ENCODE data around the gene KIF18B.

The KIF18B gene

DNA sequence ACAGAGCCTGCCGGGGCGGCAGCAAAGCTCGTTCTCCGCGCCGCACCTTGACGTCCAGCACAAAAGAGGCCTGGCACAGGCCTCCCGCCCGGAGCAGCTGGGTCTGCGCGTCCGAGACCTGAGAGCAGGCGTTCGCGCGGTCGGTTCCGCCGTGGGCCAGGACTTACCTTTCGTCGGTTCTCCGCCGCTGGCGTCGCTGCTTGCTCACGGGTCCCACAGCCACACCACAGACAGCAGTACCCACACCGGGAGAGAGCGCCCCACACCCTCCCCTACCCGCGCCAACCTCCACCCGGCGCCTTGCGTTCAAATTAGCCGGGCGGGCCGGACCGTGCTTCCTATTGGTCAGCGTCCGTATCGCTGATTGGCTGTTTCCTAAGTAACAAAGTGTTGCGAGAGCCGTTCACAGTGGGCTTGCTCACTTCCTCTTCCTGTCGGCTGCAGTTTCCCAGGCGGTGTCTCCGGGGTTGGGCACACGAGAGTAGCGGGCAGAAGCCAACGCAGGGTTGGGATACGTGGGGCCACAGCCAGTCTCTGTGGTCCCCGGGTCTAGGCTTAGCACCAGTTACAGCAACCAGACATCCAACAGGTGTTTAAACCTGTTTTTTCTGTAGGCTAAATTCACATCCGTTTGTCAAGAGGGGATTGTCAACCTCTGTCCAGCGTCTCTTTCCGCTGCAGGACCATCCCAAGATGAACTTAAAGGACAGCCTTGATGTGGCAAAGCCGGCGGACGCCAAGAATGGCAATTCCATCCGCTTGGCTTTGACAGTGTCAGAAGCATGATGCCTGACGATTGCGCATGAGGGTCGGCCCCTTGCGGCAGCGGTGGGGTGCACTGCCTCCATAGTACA lies at the start of gene KIF18B:
TSS of gene KIF18B (minus strand) at position 313 of the 854 bp plus-strand sequence. CDS start 11,429 bp downstream, outside the sequence.
- DNase-seq, result peak; percentile 93

DNA sequence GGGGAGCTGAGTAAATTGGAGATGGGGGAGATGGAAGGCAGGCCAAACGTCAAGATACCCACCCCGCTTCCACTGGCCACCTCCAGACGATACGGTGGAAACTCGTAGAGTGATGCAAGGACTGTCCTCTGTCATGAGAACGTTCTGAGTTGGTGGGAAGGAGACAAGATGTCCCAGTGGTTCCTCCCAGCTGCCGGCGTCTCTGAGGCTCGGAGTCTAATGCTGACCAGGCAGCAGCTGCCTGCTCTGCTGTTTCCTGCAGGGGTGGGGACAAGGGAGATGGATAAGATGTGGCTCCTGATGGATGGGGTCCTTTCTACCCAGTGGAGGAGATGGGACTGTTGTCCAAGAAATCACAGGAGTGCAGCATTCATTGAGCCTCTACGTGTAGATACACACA lies 48.7 kb upstream of the KIF18B start:
- no peak for DNase-seq

DNA sequence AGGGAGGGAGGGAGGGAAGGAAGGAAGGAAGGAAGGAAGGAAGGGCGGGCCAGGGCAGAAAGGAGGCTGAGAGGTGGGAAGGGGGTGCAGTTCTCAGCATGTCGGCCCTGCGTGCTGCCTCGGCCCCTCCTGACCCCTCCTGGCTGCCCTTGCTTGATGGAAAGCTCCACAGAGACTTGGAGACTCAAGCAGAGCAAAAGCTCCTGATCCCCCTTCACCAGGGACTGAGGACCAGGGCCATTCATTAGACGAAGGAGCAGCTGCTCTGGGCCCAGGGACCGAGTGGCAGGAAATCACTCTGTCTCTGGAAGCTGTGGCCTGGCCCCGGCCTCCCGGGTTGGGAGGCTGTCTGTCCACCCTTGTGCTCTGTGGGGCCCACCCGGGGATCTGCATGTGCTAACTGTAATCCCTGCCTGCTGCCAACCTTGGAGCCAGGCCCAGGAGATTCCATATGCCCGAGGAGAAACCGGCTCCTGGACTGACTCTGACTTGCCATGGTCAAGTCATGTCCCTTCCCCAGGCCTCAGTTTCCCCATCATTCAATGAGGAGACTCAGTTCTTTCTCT lies 47.9 kb upstream of the KIF18B start:
- no peak for DNase-seq

DNA sequence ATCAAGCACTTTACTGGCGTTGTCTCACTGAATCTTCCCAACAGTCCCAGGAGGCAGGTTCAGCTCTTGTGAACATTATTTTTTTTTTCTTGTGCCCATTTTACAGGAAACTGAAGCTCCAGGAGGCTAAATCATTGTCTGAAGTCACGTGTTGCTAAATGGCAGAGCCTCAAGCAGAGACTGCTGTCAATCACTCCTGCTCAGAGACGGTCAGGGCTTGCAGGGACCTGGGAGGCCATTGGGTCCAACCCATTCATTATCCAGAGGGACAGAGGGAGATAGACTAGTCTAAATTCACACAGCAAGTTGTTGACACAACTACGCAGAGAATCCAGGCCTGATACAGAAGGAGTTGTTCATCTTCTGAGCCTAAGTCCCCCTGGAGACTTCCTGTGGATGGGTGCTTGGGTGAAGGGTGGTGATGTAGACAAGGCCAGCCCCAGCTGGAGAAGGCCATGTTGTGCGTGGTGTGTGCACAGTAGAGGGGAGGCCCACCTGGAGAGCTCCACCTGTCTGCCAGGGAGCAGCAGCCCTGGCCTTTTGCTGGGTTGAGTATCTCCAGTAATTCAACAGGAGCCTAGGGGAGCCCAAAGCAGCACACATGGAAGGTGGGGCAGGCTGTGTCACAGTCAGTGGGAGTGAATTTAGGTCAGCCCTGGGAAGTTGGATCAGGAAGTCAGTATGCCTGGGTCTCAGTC lies 44.8 kb upstream of the KIF18B start:
- DNase-seq, result no peak

DNA sequence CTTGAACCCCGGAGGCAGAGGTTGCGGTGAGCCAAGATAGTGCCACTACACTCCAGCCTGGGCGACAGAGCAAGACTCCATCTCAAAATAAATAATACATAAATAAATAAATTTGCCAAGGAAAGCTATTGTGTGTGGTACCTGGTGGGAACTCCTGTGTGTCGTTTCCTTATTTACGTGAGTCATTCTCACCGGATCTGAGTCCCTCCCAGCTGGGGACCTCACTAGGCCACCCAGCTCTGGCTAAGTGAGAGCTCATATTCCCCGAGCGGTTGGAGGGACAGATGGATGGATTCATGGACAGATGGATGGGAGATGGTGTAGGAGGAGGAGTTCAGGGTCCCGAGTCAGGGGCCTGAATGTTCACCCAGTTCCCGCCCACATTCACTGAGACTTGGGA lies 43.4 kb upstream of the KIF18B start:
- DNase-seq, result no peak

DNA sequence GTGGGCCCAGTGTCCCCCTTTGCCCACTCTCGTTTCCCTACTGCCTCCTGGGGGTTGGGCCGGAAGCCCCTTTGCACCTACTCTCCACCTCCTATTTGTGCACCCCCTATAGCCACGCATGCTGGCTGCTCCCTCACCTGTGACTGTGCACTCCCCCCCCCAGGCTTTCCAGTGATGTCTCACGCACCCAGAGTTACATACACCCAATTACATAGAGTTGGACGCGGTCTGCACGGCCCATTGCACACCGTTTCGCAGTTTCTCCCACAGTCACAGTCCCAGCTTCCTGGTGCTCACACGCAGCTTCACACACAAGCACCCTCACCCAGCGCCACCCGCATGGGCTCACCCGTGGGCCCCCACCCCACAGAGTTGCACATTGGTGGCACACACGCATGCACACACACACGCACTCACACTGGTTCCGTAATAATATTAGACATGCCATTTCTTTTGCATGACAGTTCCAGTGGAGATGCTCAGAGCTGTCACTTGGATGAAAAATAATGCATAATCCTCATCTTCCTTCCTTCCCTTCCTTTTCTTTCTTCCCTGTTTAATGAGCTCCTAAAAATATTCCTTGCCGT lies 42.1 kb upstream of the KIF18B start:
- no peak for DNase-seq

DNA sequence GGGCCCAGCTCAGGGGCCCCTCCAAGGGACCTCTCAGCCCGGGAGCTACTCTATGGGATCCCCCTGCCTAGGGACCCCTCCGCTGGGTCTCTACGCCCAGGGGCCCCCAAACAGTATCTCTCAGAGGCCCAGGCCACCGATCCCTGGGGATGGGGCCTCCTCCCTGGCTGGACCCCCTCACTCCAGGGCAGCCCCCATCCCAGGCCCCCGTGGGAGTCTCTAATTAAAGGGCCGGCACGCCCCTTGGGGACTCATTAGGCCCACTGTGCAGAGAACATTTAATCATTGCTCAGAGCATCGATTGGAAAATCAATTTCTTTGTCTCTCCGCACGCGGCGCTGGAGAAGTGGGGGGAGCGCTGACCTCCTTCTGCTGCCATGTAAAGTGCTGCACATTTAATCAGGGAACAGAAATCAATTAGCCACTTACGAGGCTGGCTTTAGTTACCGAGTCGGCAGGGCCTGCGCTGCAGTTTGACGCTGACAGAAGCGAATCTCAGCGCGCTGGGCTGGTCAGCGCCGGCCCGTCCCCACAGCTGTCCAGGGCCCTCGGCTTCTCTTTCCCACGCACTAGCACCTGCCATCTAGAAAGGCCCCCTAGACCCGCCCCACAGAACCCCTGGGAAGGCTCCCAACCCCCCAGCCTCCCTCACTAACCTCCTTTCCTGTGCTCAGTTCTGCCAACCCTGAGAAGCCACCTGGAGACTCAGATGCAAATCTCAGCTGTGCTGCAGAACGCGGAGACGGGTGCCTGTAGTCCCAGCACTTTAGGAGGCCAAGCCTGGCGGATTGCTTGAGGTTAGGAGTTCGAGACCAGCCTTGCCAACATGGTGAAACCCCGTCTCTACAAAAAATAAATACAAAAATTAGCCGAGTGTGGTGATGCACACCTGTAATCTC lies 40.7 kb upstream of the KIF18B start:
- DNase-seq, result no peak

DNA sequence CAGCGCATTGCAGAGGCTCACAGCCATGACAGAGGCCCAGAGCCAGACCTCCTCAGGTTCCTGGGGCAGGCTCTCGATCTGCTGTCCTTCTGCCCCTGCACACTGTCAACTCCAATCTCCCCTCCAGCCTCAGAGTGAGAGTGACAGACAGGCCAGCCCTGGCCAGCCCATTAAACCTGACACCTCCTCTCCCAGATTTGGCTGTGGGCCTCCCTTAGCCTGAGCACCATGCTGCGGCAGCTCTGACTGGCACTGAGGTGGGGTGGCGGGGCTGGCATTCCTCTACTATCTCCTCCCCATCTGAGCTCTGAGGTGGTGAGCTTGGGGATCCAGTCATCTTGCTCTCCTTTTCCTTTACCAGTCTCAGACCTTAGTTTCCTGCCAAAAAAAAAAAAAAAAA lies 36.0 kb upstream of the KIF18B start:
- DNase-seq, result no peak

DNA sequence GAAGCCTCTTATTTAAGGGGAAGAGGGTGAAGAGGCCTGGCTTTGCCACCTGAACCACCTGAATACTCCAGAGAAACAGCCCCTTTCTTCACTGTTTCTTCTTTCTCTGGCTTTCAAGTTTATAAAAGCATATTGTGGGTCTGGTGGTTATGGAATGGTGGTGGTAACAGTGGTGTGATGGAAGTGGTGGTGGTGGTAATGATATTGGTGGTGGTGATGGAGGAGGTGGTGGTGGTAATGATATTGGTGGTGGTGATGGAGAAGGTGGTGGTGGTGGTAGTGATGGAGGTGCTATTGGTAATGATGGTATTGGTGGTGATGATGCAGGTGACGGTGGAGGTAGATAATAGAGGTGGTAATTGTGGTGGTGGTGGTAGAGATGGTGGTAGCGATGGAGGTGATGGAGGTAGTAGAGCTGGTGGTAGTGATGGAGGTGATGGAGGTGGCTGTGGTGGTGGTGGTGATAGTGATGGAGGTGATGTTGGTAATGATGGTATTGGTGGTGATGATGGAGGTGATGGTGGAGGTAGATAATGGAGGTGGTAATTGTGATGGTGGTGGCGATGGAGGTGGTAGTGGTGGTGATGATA lies 34.6 kb upstream of the KIF18B start:
- DNase-seq, result no peak

DNA sequence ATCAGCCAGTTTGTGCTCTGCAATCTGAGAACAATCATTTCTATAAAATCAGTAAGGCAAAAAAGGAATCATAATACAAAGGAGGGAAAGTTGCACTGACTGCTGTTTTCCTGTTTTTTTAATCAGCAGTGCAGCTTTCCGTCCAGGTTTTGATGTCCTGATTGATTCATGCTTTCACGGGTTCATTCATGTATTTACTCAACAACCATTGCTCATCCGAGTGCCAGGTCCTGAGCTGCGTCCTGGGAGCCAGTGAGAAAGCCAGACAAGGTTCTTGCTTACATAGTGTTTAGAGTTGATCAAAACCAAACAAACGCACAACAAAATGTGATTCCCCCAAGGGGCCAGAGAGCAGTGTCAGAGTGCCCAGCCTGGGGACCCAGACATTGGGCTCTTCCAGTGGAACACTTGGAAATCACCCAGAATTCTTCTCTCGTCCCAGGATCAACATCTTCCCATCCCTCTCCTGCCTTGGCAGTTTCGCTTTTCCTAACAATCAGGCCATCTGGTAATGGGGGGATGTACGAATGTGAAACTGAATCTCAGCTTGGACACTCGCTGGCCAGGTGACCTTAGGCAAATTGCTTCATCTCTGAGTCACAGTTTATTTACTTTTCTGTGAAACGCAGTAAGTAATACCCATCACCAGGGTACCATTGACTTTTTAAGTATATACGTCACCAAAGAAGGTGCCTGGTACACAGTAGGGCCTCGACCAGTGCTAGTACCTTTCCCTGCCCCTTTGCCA lies 33.8 kb upstream of the KIF18B start:
- no peak for DNase-seq

DNA sequence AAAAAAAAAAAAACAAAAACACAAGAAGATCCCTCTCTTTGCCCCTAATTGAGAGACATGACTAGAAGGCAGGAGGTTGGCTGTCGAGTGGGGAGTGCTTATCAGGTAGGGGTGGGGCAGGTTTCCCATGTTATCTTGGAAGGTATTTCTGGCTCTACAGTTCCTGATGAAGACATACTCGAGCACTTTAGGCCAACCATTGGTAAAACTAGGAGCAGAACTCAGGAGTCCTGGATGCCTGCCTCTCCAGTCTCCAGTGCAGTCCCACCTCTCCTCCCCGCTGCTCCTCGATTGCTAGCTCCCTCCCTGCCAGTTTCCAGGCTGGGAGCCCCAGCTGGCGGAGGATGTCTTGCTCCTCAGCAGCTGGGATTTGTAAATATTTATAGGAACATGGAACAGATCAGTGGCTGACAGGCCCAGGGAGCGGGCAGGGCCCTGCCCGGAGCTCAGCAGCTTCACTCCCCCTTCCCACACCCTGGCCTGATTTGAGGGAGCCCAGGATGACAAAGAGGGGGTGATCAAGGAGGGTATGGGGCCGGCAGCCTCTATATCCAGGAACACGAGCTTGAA lies 31.9 kb upstream of the KIF18B start:
- DNase-seq, result no peak

DNA sequence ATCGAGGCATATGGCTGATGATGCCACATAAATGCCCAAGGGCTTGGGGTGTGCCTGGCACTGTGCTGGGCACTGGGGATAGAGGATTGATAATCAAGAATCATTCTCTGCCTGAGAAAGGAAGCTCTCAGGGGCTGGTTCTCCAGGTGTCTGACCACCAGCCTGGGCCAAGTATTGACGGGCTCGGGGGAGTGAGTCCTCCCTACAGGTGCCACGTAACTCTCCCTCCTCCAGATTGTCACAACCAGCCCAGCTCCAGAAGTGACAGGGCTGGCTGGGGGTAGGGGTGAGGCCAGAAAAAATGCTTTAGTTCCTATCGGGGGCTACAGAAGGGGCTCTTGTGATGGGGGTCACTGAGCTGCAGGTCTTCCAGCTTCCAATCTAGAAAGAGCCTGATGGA lies 31.2 kb upstream of the KIF18B start:
- DNase-seq, result no peak

DNA sequence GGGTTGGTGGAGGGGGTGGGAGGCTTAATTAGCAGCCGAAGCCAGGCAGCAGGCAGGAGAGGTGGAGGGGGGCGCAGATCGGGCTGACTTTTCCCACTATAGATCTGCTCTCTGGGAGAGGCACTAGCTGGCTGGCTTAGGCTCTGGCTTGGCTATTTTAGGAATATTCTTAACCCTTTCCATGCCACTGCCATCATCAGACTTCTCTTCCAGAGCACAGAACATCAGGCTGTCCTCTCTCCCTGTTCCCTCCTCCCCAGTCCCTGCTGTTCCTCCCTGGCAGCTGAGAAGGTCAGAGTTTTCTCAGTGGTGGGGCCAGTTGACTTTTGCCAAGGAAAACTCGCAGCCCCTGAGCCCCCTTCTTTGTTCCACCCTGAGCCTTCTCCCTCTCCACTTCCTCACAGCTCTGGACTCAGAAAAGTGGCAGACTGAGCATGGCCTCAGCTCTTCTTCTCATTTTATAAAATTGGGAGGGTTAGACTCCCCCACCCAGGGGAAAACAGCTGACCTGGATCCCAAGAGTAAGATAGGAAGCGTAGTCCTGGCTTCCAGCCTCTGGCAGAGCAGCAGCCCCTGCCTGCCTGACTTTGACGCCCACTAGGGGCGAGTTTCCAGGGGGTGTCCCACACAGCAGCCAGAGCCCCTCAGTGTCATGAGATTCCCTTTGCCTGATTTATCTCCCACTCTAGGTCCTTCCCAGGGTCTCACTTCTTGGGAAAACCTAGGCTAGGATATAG lies 30.4 kb upstream of the KIF18B start:
- no peak for DNase-seq

DNA sequence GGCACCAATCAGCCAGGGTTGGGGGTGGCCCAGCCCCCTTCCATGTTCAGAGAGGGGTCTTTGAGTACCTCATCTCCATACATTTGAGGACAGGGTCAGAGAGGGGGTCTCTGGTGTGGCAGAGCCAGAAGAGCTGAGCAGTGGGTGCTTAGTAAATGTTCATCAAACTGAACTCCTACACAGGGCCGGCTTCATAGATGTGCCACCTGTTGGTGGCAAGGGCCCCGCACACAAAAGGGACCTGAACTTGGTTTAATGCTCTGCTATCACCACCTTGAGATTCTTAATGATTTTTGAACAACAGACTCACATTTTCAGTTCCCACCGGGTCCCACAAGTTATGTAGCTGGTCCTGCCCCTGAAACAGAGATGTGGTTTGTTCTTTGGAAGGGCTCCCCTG lies 29.5 kb upstream of the KIF18B start:
- no peak for DNase-seq

DNA sequence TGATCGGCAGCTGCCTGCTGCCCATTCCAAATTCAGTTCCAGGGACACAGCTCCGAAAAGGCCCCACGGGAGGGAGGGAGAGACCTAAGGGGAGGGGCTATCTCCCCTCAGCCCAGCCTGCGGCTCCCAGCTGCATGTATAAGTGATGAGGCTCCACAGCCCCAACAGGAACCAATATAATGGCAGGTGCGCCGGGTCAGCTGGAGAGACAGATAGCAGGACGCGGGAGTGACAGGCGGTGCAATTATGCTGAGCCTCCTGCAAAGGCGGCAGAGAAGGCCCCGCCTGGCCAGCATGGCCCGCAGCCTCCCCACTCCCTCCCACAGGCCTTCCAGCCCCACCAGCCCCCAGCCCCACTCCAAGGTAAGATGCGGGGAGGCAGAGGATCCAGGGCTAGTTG lies 28.6 kb upstream of the KIF18B start:
- no peak for DNase-seq

DNA sequence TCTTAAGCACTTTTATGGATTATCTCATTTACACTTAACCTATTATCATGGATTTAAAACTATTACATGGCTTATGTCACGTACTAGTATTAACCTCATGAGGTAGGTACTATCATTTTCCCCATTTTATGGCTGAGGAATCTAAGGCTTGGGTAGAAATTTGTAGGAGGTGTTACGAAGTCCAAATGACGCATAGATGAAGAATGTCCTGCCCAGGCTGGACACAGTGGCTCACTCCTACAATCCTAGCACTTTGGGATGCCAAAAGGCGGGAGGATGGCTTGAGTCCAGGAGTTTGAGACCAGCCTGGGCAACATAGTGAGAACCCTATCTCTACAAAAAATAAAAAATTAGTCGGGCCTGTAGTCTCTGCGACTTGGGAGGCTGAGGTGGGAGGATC lies 25.4 kb upstream of the KIF18B start:
- no peak for DNase-seq

DNA sequence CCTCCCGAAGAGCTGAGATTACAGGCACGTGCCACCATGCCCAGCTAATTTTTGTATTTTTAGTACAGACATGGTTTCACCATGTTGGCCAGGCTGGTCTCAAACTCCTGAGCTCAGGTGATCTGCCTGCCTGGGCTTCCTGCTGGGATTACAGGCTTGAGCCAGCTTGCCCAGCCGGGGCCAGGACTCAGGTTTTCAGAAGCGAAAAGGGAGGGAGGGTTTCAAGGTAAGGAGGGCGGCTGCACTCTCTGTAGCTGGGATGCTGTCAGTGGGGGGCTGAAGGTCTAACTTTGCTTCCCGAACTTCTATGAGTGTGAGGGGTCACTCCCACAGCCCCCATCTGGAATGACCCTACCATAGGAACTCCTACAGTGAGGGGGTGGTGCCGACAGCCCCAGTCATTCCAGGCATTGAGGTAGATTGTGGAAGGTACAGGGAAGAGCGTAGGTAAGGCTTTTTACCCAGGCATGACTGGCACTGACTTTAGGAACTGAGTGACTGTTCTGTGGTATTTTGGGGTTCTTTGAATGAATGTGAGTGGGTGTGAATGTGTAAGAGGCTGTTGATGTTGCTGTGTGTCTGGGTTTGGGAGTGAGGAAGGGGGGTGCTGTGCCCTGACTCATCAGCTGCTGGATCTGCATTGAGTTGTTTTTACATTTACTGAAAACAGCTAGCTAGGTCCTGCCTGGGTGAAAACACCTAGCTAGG lies 24.4 kb upstream of the KIF18B start:
- no peak for DNase-seq

DNA sequence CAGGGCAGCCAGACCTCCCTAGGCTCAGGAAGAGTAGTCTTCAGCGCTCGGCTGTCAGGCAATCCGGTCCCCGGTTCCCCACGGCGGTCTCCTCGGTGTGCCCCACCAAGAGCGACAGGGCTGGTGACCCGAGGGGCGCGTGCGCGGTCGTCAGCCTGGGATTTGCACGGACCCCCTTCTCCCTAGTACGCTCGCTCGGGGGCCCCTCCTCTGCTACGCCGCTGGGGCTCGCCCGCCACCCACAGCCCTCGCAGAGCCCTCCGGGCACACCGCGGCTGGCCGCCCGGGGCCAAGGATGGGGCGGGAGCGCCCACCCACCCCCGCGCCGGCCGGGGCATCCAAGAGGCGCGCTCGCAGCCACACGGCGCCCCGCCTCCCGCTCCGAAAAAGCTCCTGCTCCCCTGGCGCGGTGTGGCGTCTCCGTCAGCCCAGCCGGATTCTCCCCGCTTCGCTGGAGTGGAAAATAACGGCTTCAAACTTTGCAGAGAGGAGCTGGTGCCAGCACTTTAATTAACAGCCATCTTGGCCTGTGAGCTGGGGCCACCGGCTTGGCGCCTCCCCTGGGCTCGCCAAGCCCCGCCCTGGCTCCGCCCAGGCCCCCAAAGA lies 22.7 kb upstream of the KIF18B start:
- no peak for DNase-seq

DNA sequence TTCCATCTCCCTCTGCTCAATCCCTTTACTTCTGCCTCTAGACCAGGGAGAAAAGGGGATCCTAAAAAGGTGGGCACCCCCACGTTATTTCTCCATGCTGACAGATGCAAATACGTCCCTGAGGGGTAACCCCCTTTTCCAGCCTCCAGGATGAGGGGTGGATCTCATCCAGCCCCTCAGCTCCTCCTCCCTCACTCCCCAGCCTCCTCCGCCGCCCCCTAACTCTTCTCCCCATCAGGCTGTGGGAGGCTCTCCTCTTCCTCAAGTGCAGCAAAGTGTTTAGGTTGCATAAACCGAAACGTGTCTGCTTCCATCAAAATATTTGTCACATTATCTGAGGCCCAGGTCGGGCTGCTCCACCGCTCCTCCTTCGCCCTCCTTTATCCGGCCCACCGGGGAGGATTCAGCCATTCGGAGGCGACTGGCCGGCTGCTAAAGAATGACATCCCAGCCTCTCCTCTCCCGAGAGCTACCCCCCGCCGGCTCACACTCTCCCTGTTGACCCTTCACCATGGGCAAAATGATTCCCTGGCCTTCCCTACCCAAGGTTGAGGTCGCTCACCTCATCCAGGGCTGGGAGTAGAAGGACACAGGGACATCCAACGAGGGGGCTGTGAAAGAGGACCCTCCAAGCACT lies 21.7 kb upstream of the KIF18B start:
- no peak for DNase-seq
